T-cell (primary cell): ENCODE measurements around the gene TMC8. TPM values are rescaled to one million over a fixed set of nuclear protein-coding genes. Genes with fewer than 3 reads are reported as not detected.
"Not testable (repeated sequence)": the region's sequence is repeated elsewhere in the genome, so short reads cannot be mapped to it uniquely, and the experiment has no call there.

ENCODE experiments used
- ATAC-seq, 4 experiments: fragments of 200-7000 bp in 3 of 4; fragments of 150-1000 bp in 1 of 4; cut with Tn5 transposase; replicated peaks in 1 of 4; 1 replicate in 3 of 4; 2 replicates in 1 of 4; pipeline ENCODE4 v1.10.0; 2021; ENCODE audit warnings: moderate library complexity in 3 of 4, mild to moderate bottlenecking in 2 of 4, moderate number of reproducible peaks in 1 of 4
- CTCF ChIA-PET, 2 donors: fragments of 300-600 bp; sonication (Branson Sonifier 250); formaldehyde crosslinking; loops; one replicate each; lab custom pipeline; 2022; ENCODE audit warnings: antibody characterized with exemption in 2 of 2; lab: Charles Lee
- POLR2A ChIA-PET, 2 donors: fragments of 300-600 bp; sonication (Branson Sonifier 250); formaldehyde crosslinking; loops; one replicate each; lab custom pipeline; 2022; ENCODE audit warnings: antibody characterized with exemption in 2 of 2; lab: Charles Lee
- DNase-seq, 35 experiments: peaks; one replicate each; pipeline versions ENCODE4 v3.0.0 to v3.0.0-alpha.2; 2013 to 2023
- H3K27ac ChIP-seq: one replicate; pipeline ENCODE4 v1.5.1; 2013; ENCODE audit warnings: low read length
- H3K27me3 ChIP-seq, 2 experiments: replicated peaks in 1 of 2; 1 replicate in 1 of 2; 2 replicates in 1 of 2; pipeline versions ENCODE4 v1.6.1 to v1.7.0; 2013; ENCODE audit warnings: low read length in 1 of 2, mixed read lengths in 1 of 2; ENCODE audit not compliant: control insufficient read depth in 2 of 2, insufficient read depth in 2 of 2; ENCODE audit errors: extremely low read depth in 1 of 2
- H3K36me3 ChIP-seq, 2 donors: 1 replicate in 1 of 2; 2 replicates in 1 of 2; pipeline versions ENCODE4 v1.6.1 to v1.7.0; 2013; ENCODE audit warnings: low read length in 1 of 2; ENCODE audit not compliant: control insufficient read depth in 2 of 2, insufficient read depth in 1 of 2; ENCODE audit errors: extremely low read depth in 1 of 2
- H3K4me1 ChIP-seq, 2 experiments: 1 replicate in 1 of 2; 2 replicates in 1 of 2; pipeline versions ENCODE4 v1.6.1 to v1.7.0; 2013; ENCODE audit warnings: low read length in 2 of 2, mixed read lengths in 1 of 2; ENCODE audit not compliant: insufficient read depth in 2 of 2, control insufficient read depth in 1 of 2; ENCODE audit errors: extremely low read depth in 1 of 2
- H3K4me3 ChIP-seq, 2 donors: 1 replicate in 1 of 2; 2 replicates in 1 of 2; pipeline versions ENCODE4 v1.5.1 to v1.7.0; 2013; ENCODE audit warnings: mild to moderate bottlenecking in 2 of 2, low read length in 1 of 2, moderate library complexity in 1 of 2; ENCODE audit not compliant: control insufficient read depth in 1 of 2; ENCODE audit errors: extremely low read depth in 1 of 2
- H3K9me3 ChIP-seq: 2 replicates; pipeline ENCODE4 v1.7.0; 2013
- H3K27ac Mint-ChIP-seq, 2 donors: one replicate each; pipeline ENCODE4 v1.8.0; 2020 to 2021; ENCODE audit warnings: mild to moderate bottlenecking in 2 of 2, mixed read lengths in 2 of 2
- H3K27me3 Mint-ChIP-seq, 2 donors: one replicate each; pipeline ENCODE4 v1.8.0; 2021 to 2022; ENCODE audit warnings: mixed read lengths in 2 of 2
- H3K36me3 Mint-ChIP-seq: one replicate; pipeline ENCODE4 v1.8.0; 2021; ENCODE audit warnings: mixed read lengths
- H3K4me1 Mint-ChIP-seq, 3 donors: one replicate each; pipeline ENCODE4 v1.8.0; 2020 to 2022; ENCODE audit warnings: mixed read lengths in 3 of 3, mild to moderate bottlenecking in 1 of 3
- H3K4me3 Mint-ChIP-seq, 3 donors: one replicate each; pipeline ENCODE4 v1.8.0; 2020 to 2022; ENCODE audit warnings: mild to moderate bottlenecking in 3 of 3, mixed read lengths in 3 of 3, moderate library complexity in 3 of 3
- H3K9me3 Mint-ChIP-seq, 3 donors: one replicate each; pipeline ENCODE4 v1.8.0; 2020 to 2022; ENCODE audit warnings: mixed read lengths in 3 of 3
- WGBS: methylation state at CpG from one replicate; pipeline ENCODE4 v1.1.5; 2013; ENCODE audit warnings: missing lambda C conversion rate; ENCODE audit not compliant: insufficient coverage; 5-methylcytosine and 5-hydroxymethylcytosine counted together
- total RNA-seq, 35 experiments: library from RNA in 6 of 35; stranded (reverse) in 6 of 35; fragments of 120-200 nt in 1 of 35; gene quantifications; one replicate each; pipeline versions ENCODE4 v1.2.1 to v1.2.4 and lab custom pipeline; 2013 to 2026

The TMC8 gene
- total RNA-seq, 5 donors from 2014 or later (not counting 1 experiment from before 2014, with no cell fraction given), result 301 to 631 (median 431) TPM

GRCh38 chr17:78114831-78115723, 15.5 kb upstream of the TMC8 start:
- peaks cover 6 to 90% of the 10 kb centered on the region in 2 experiments for H3K4me1 ChIP-seq
- ChIA-PET POLR2A (no interaction called here), CTCF (interaction anchor here in 1 of 2 donors (0.7 to 1.2 kb wide), 2 partner anchors 10 to 64 kb away, joined by 3 to 6 read pairs; no protein-coding TSS in a partner anchor)
- H3K27ac ChIP-seq, result no peak overlapping the region
- no peaks in the 10 kb centered on the region for H3K9me3 ChIP-seq
- 88% methylated on average over 10 of the region's 28 CpGs for WGBS
- Mint-ChIP-seq H3K4me3 (no peak overlapping the region), H3K9me3 (no peaks in the 10 kb centered on the region), H3K27me3 (no peaks in the 10 kb centered on the region), H3K27ac (peak overlapping the region; percentile 89), H3K4me1 (peaks cover 45 to 56% (median 53%) of the 10 kb centered on the region in 3 donors), H3K36me3 (peaks cover 31% of the 10 kb centered on the region)
- DNase-seq (no peak), ATAC-seq (no peak)
- peaks cover 16 to 95% of the 10 kb centered on the region in 2 donors for H3K36me3 ChIP-seq
- H3K27me3 ChIP-seq, result no peaks in the 10 kb centered on the region
- H3K4me3 ChIP-seq, result no peak overlapping the region

- H3K4me3 Mint-ChIP-seq, H3K27ac Mint-ChIP-seq, H3K9me3 Mint-ChIP-seq, ATAC-seq, H3K4me3 ChIP-seq, H3K9me3 ChIP-seq, H3K27me3 Mint-ChIP-seq, H3K27ac ChIP-seq, DNase-seq, H3K27me3 ChIP-seq, POLR2A ChIA-PET: not testable (repeated sequence)
- H3K36me3 Mint-ChIP-seq, result peaks cover 23% of the 10 kb centered on the region
- H3K4me1 Mint-ChIP-seq, result peaks cover 45 to 58% (median 54%) of the 10 kb centered on the region in 3 donors
- H3K36me3 ChIP-seq, result peaks cover 18 to 95% of the 10 kb centered on the region in 2 donors
- 88% methylated on average over 12 of the region's 18 CpGs for WGBS
- CTCF ChIA-PET, result interaction anchor here in 1 of 2 donors (0.7 to 1.2 kb wide), 2 partner anchors 9 to 63 kb away, joined by 3 to 6 read pairs; no protein-coding TSS in a partner anchor
- peaks cover 11 to 95% of the 10 kb centered on the region in 2 experiments for H3K4me1 ChIP-seq
Measured at GRCh38 chr17:78115803-78116202, 14.8 kb upstream of the TMC8 start.

GRCh38 chr17:78116411-78116810, 14.2 kb upstream of the TMC8 start:
- no peak for ATAC-seq
- over 99% methylated on average over 9 of the region's 9 CpGs for WGBS
- H3K4me3 Mint-ChIP-seq, result no peak overlapping the region
- Histone ChIP-seq H3K36me3 (peaks cover 24 to 95% of the 10 kb centered on the region in 2 donors), H3K9me3 (no peaks in the 10 kb centered on the region), H3K27ac (no peak overlapping the region), H3K27me3 (no peaks in the 10 kb centered on the region), H3K4me3 (no peak overlapping the region), H3K4me1 (peaks cover 16 to 95% of the 10 kb centered on the region in 2 experiments)
- ChIA-PET CTCF (interaction anchor here in 1 of 2 donors (1.0 kb wide), 1 partner anchor 18 kb away, joined by 3 read pairs; no protein-coding TSS in a partner anchor), POLR2A (interaction anchor here in 1 of 2 donors (0.6 kb wide), 1 partner anchor 1673 kb away, joined by 3 read pairs; no protein-coding TSS in a partner anchor)
- H3K27ac Mint-ChIP-seq, result no peak overlapping the region
- peaks cover 51 to 59% (median 56%) of the 10 kb centered on the region in 3 donors for H3K4me1 Mint-ChIP-seq
- no peak for DNase-seq
- H3K27me3 Mint-ChIP-seq, result no peaks in the 10 kb centered on the region
- H3K36me3 Mint-ChIP-seq, result peaks cover 21% of the 10 kb centered on the region
- H3K9me3 Mint-ChIP-seq, result no peaks in the 10 kb centered on the region

GRCh38 chr17:78117027-78117981, 13.3 kb upstream of the TMC8 start:
- peaks cover 23% of the 10 kb centered on the region for H3K36me3 Mint-ChIP-seq
- Histone ChIP-seq H3K4me3 (no peak overlapping the region), H3K9me3 (no peaks in the 10 kb centered on the region), H3K4me1 (peaks cover 24 to 95% of the 10 kb centered on the region in 2 experiments), H3K27me3 (no peaks in the 10 kb centered on the region), H3K27ac (peak overlapping the region; percentile 11), H3K36me3 (peaks cover 26 to 95% of the 10 kb centered on the region in 2 donors)
- POLR2A ChIA-PET, result no interaction called here
- ATAC-seq, result no peak
- H3K27ac Mint-ChIP-seq, result peak overlapping the region; percentile 76 to 84
- DNase-seq, result peak in 3 of 35 experiments; percentile 36 to 54 (median 47)
- H3K4me3 Mint-ChIP-seq, result peak overlapping the region in 1 of 3 donors; percentile 58
- 85% methylated on average over 21 of the region's 41 CpGs for WGBS
- H3K9me3 Mint-ChIP-seq, result no peaks in the 10 kb centered on the region
- no peaks in the 10 kb centered on the region for H3K27me3 Mint-ChIP-seq
- peaks cover 59 to 68% (median 65%) of the 10 kb centered on the region in 3 donors for H3K4me1 Mint-ChIP-seq
- CTCF ChIA-PET, result interaction anchor here in 1 of 2 donors (1.0 kb wide), 1 partner anchor 17 kb away, joined by 3 read pairs; no protein-coding TSS in a partner anchor

- peaks cover 33 to 95% of the 10 kb centered on the region in 2 experiments for H3K4me1 ChIP-seq
- no peaks in the 10 kb centered on the region for H3K27me3 ChIP-seq
- Mint-ChIP-seq H3K4me3 (peak overlapping the region in 1 of 3 donors; percentile 32), H3K9me3 (no peaks in the 10 kb centered on the region), H3K36me3 (peaks cover 36% of the 10 kb centered on the region), H3K27me3 (no peaks in the 10 kb centered on the region), H3K4me1 (peaks cover 60 to 68% (median 65%) of the 10 kb centered on the region in 3 donors), H3K27ac (no peak overlapping the region)
- ChIA-PET POLR2A (no interaction called here), CTCF (no interaction called here)
- no peaks in the 10 kb centered on the region for H3K9me3 ChIP-seq
- DNase-seq, result no peak
- peaks cover 16 to 95% of the 10 kb centered on the region in 2 donors for H3K36me3 ChIP-seq
- H3K27ac ChIP-seq, result peak overlapping the region; percentile 29
- ATAC-seq, result no peak
- 93% methylated on average over 6 of the region's 14 CpGs for WGBS
- no peak overlapping the region for H3K4me3 ChIP-seq
Measured at GRCh38 chr17:78118801-78119241, 11.8 kb upstream of the TMC8 start.
